ENCODE results near the gene NAGLU. TPM values are rescaled to one million over a fixed set of nuclear protein-coding genes. Genes with fewer than 3 reads are reported as not detected.
"Not testable (repeated sequence)": the region's sequence is repeated elsewhere in the genome, so short reads cannot be mapped to it uniquely, and the experiment has no call there.

The NAGLU gene
- total RNA-seq, 1 experiment from 2014 or later, result 29.5 TPM

- TF ChIP-seq, protein P1, sequence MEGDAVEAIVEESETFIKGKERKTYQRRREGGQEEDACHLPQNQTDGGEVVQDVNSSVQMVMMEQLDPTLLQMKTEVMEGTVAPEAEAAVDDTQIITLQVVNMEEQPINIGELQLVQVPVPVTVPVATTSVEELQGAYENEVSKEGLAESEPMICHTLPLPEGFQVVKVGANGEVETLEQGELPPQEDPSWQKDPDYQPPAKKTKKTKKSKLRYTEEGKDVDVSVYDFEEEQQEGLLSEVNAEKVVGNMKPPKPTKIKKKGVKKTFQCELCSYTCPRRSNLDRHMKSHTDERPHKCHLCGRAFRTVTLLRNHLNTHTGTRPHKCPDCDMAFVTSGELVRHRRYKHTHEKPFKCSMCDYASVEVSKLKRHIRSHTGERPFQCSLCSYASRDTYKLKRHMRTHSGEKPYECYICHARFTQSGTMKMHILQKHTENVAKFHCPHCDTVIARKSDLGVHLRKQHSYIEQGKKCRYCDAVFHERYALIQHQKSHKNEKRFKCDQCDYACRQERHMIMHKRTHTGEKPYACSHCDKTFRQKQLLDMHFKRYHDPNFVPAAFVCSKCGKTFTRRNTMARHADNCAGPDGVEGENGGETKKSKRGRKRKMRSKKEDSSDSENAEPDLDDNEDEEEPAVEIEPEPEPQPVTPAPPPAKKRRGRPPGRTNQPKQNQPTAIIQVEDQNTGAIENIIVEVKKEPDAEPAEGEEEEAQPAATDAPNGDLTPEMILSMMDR (IDR thresholded peaks at IDR 0.05; ENCODE audit: unreplicated experiment), result no peak
- ChIA-PET POLR2A (interaction anchor here (0.7 kb wide), 1 partner anchor 9 kb away, joined by 4 read pairs; the partner anchor contains the start of gene NAGLU), CTCF (interaction anchor here (0.6 kb wide), 1 partner anchor 38 kb away, joined by 3 read pairs; no protein-coding TSS in a partner anchor)
- Mint-ChIP-seq H3K9me3 (ENCODE audit: unreplicated experiment) (no peaks in the 10 kb centered on the region), H3K27ac (ENCODE audit: low read depth, unreplicated experiment) (no peak overlapping the region), H3K4me3 (ENCODE audit: unreplicated experiment) (no peak overlapping the region), H3K4me1 (ENCODE audit: insufficient read depth, unreplicated experiment) (peaks cover 13% of the 10 kb centered on the region), H3K36me3 (ENCODE audit: insufficient read depth, unreplicated experiment) (peaks cover 38% of the 10 kb centered on the region), H3K27me3 (ENCODE audit: insufficient read depth, unreplicated experiment) (no peaks in the 10 kb centered on the region)
- DNase-seq (ENCODE audit: unreplicated experiment), result no peak
- intact Hi-C loops (cut with micrococcal nuclease), result no loop called here
- no TSS peak for BruUV-seq (replicated peaks)
These were observed 8.8 kb downstream of the NAGLU start for GRCh38 chr17:42544874-42545283.

GRCh38 chr17:42545755-42546505 lies 9.9 kb downstream of the NAGLU start:
- intact Hi-C loops (cut with micrococcal nuclease); H3K27ac Mint-ChIP-seq (ENCODE audit: low read depth, unreplicated experiment); H3K4me1 Mint-ChIP-seq (ENCODE audit: insufficient read depth, unreplicated experiment); BruUV-seq (replicated peaks); H3K9me3 Mint-ChIP-seq (ENCODE audit: unreplicated experiment); H3K4me3 Mint-ChIP-seq (ENCODE audit: unreplicated experiment); DNase-seq (ENCODE audit: unreplicated experiment); H3K27me3 Mint-ChIP-seq (ENCODE audit: insufficient read depth, unreplicated experiment): not testable (repeated sequence)
- ChIA-PET POLR2A (interaction anchor here (0.6 to 0.7 kb wide), 2 partner anchors 10 to 287 kb away, joined by 4 to 5 read pairs; partner anchors contain the start of genes NAGLU and PSME3), CTCF (interaction anchor here (0.6 to 1.2 kb wide), 3 partner anchors 16 to 37 kb away, joined by 3 to 4 read pairs (median 4); no protein-coding TSS in a partner anchor)
- H3K36me3 Mint-ChIP-seq (ENCODE audit: insufficient read depth, unreplicated experiment), result peaks cover 36% of the 10 kb centered on the region

- Mint-ChIP-seq H3K9me3 (ENCODE audit: unreplicated experiment) (no peaks in the 10 kb centered on the region), H3K27ac (ENCODE audit: low read depth, unreplicated experiment) (no peak overlapping the region), H3K27me3 (ENCODE audit: insufficient read depth, unreplicated experiment) (no peaks in the 10 kb centered on the region), H3K36me3 (ENCODE audit: insufficient read depth, unreplicated experiment) (peaks cover 31% of the 10 kb centered on the region), H3K4me1 (ENCODE audit: insufficient read depth, unreplicated experiment) (no peaks in the 10 kb centered on the region), H3K4me3 (ENCODE audit: unreplicated experiment) (no peak overlapping the region)
- intact Hi-C loops (cut with micrococcal nuclease), result no loop called here
- TF ChIP-seq, protein P1 (IDR thresholded peaks at IDR 0.05; ENCODE audit: unreplicated experiment), result no peak
- BruUV-seq (replicated peaks), result no TSS peak
- CTCF ChIA-PET, result interaction anchor here (1.2 to 1.4 kb wide), 3 partner anchors 11 to 17 kb away, joined by 3 to 4 read pairs (median 4); partner anchors contain the start of gene NAGLU
- DNase-seq (ENCODE audit: unreplicated experiment), result no peak
- POLR2A ChIA-PET, result no interaction called here
These were observed 11.0 kb downstream of the NAGLU start for GRCh38 chr17:42547001-42547461.

DNA sequence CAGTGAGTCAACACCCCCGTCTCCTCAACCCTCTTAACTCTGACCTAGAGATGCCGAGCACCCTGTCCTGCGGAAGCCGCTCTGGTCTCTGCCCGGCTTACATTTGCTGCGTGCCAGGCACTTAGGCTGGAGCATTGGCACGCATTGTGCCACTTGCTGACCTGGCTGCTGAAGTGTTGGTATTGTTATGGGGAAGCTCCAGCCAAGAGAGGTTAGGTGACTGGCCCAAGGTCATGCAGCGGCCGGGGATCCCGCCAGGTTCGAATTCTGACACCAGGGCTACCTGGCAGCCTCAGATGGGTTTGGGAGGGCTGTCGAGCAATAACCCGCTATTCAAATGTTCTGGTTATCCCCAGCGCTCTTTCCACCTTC lies 11.6 kb downstream of the NAGLU start:
- TF ChIP-seq, protein P1 (IDR thresholded peaks at IDR 0.05; ENCODE audit: unreplicated experiment), result no peak
- no peak overlapping the region for H3K27ac Mint-ChIP-seq (ENCODE audit: low read depth, unreplicated experiment)
- POLR2A ChIA-PET, result interaction anchor here (0.7 kb wide), 1 partner anchor 9 kb away, joined by 3 read pairs; no protein-coding TSS in a partner anchor
- no TSS peak for BruUV-seq (replicated peaks)
- CTCF ChIA-PET, result interaction anchor here (0.7 to 1.4 kb wide), 2 partner anchors 12 to 16 kb away, joined by 3 read pairs; partner anchors contain the start of gene NAGLU
- H3K9me3 Mint-ChIP-seq (ENCODE audit: unreplicated experiment), result no peaks in the 10 kb centered on the region
- DNase-seq (ENCODE audit: unreplicated experiment), result no peak
- no peak overlapping the region for H3K4me3 Mint-ChIP-seq (ENCODE audit: unreplicated experiment)
- H3K27me3 Mint-ChIP-seq (ENCODE audit: insufficient read depth, unreplicated experiment), result no peaks in the 10 kb centered on the region
- H3K36me3 Mint-ChIP-seq (ENCODE audit: insufficient read depth, unreplicated experiment), result peaks cover 25% of the 10 kb centered on the region
- intact Hi-C loops (cut with micrococcal nuclease), result no loop called here
- H3K4me1 Mint-ChIP-seq (ENCODE audit: insufficient read depth, unreplicated experiment), result no peaks in the 10 kb centered on the region

Data from MCF 10A (cell line).